Common myeloid progenitor, CD34-positive (primary cell): ENCODE results near the gene BRINP1.

ENCODE experiments used
- CTCF ChIA-PET: fragments of 350-600 bp; sonication (Branson Sonifier 250); formaldehyde crosslinking; loops from one replicate; lab custom pipeline; 2021; ENCODE audit warnings: antibody characterized with exemption; lab: Charles Lee
- POLR2A ChIA-PET: fragments of 350-600 bp; sonication (Branson Sonifier 250); formaldehyde crosslinking; loops from one replicate; lab custom pipeline; 2021; ENCODE audit warnings: antibody characterized with exemption; lab: Charles Lee
- DNase-seq, 3 donors: peaks; one replicate each; pipeline versions ENCODE4 v3.0.0 to v3.0.0-alpha.2; 2013
- H3K27ac ChIP-seq, 2 experiments: 1 replicate in 1 of 2; 2 replicates in 1 of 2; pipeline ENCODE4 v1.7.0; 2013; ENCODE audit warnings: inconsistent platforms in 2 of 2, low read length in 2 of 2, mild to moderate bottlenecking in 2 of 2, low read depth in 1 of 2, moderate library complexity in 1 of 2; ENCODE audit not compliant: severe bottlenecking in 2 of 2, insufficient read depth in 1 of 2, poor library complexity in 1 of 2
- H3K27me3 ChIP-seq, 5 experiments: replicated peaks in 2 of 5; 1 replicate in 3 of 5; 2 replicates in 2 of 5; pipeline versions ENCODE4 v1.6.1 to v1.7.0; 2013; ENCODE audit warnings: low read length in 4 of 5, mild to moderate bottlenecking in 2 of 5, moderate library complexity in 2 of 5, inconsistent platforms in 1 of 5; ENCODE audit not compliant: insufficient read depth in 5 of 5, control insufficient read depth in 4 of 5
- H3K36me3 ChIP-seq, 4 experiments: 1 replicate in 2 of 4; 2 replicates in 2 of 4; pipeline versions ENCODE4 v1.6.1 to v1.7.0; 2013; ENCODE audit warnings: low read length in 3 of 4, control low read depth in 1 of 4, mild to moderate bottlenecking in 1 of 4; ENCODE audit not compliant: control insufficient read depth in 4 of 4, insufficient read depth in 4 of 4
- H3K4me1 ChIP-seq, 4 experiments: 1 replicate in 3 of 4; 2 replicates in 1 of 4; pipeline versions ENCODE4 v1.6.1 to v1.7.1; 2013; ENCODE audit warnings: low read length in 3 of 4, mild to moderate bottlenecking in 3 of 4, control low read depth in 1 of 4, inconsistent platforms in 1 of 4, moderate library complexity in 1 of 4; ENCODE audit not compliant: control insufficient read depth in 4 of 4, insufficient read depth in 4 of 4; ENCODE audit errors: control extremely low read depth in 1 of 4
- H3K4me3 ChIP-seq, 7 experiments: 1 replicate in 4 of 7; 2 replicates in 3 of 7; pipeline versions ENCODE4 v1.5.1 to v1.7.0; 2013; ENCODE audit warnings: mild to moderate bottlenecking in 7 of 7, low read length in 6 of 7, moderate library complexity in 6 of 7, inconsistent platforms in 2 of 7, low read depth in 2 of 7, control low read depth in 1 of 7; ENCODE audit not compliant: insufficient read depth in 4 of 7, control insufficient read depth in 1 of 7; ENCODE audit errors: extremely low read depth in 1 of 7
- H3K9me3 ChIP-seq, 5 experiments: 1 replicate in 4 of 5; 2 replicates in 1 of 5; pipeline versions ENCODE4 v1.6.1 to v1.7.1; 2013; ENCODE audit warnings: low read length in 4 of 5, mild to moderate bottlenecking in 2 of 5, inconsistent platforms in 1 of 5, low read depth in 1 of 5, moderate library complexity in 1 of 5; ENCODE audit not compliant: control insufficient read depth in 4 of 5, insufficient read depth in 2 of 5; ENCODE audit errors: control extremely low read depth in 1 of 5
- WGBS: methylation state at CpG from one replicate; pipeline ENCODE4 v1.1.5; 2013; ENCODE audit not compliant: insufficient coverage; 5-methylcytosine and 5-hydroxymethylcytosine counted together

Gene BRINP1

DNA sequence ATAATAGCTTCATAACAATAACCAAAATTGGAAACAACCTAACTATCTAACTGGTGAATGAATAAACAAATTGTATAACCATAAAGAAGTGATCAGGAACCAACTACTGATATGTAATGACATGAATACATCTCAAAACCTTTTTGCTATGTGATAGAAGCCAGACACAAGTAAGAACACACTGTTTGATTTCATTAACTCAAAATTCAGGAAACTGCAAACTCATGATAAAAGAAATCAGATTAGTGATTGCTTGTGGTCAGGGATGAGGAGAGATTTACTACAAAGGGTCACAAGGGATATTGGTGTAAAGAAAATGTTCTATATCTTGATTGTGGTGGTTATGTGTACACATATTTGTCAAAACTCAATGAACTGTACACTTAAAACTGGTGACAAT lies 22.6 kb upstream of the BRINP1 start:
- CTCF ChIA-PET, result no interaction called here
- Histone ChIP-seq H3K9me3 (no peaks in the 10 kb centered on the region), H3K4me3 (no peak overlapping the region), H3K4me1 (no peaks in the 10 kb centered on the region), H3K27me3 (no peaks in the 10 kb centered on the region), H3K27ac (no peak overlapping the region), H3K36me3 (no peaks in the 10 kb centered on the region)
- POLR2A ChIA-PET, result no interaction called here
- no peak for DNase-seq

DNA sequence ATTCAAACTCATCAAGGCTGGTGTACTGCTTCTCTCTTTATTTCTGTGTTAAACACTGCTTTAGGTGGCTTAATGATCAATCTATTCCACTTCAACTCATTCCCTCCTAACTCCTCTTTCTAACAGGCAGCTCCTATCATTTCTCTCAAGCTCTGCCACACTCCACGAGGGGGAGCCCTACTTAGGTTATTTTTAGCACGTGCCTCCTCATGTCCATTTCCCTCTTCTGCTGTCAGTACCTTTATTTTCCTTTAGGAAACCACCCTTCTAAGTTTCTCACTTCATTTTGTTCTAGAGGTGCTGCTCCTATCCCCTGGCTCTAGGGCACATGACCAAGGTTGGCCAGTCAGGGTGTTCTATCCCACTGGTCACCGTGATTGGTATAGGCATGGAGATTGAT lies 6.7 kb upstream of the BRINP1 start:
- H3K9me3 ChIP-seq, result no peaks in the 10 kb centered on the region
- H3K27ac ChIP-seq, result no peak overlapping the region
- ChIA-PET CTCF (interaction anchor here (2.2 kb wide), 1 partner anchor 11 kb away, joined by 6 read pairs; no protein-coding TSS in a partner anchor), POLR2A (no interaction called here)
- H3K4me3 ChIP-seq, result no peak overlapping the region
- H3K36me3 ChIP-seq, result no peaks in the 10 kb centered on the region
- H3K27me3 ChIP-seq, result peaks cover 0 to 6% (median 0%) of the 10 kb centered on the region in 5 experiments
- H3K4me1 ChIP-seq, result no peaks in the 10 kb centered on the region
- 5% methylated on average over 2 of the region's 3 CpGs for WGBS
- peak in 2 of 3 donors; percentile 28 to 33 for DNase-seq

DNA sequence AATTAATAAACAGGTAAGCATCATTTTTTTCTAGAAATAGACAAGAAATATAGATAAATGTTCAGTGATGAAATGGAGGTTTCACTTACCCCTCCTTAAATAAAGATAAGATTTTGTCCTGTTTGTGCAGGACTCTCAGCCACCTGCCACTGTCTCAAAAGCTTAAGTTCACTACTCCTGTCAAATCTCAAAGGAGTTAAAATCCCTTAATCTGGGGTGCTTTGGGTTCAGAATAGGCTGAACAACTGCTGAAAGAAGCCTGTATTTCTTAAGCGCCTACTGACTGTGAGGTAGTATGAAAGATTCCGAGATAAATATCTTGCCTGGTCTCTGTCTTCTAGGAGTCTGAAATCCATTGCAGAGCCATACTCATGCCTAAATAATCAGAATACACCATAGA lies 3.7 kb upstream of the BRINP1 start:
- WGBS, result no CpG with 5 or more reads among the region's 2 CpGs
- POLR2A ChIA-PET, result no interaction called here
- Histone ChIP-seq H3K27me3 (peaks cover 6 to 35% (median 18%) of the 10 kb centered on the region in 5 experiments), H3K27ac (no peak overlapping the region), H3K4me1 (peaks cover 0 to 9% (median 2%) of the 10 kb centered on the region in 4 experiments), H3K4me3 (no peak overlapping the region), H3K36me3 (no peaks in the 10 kb centered on the region), H3K9me3 (no peaks in the 10 kb centered on the region)
- CTCF ChIA-PET, result no interaction called here
- DNase-seq, result no peak

DNA sequence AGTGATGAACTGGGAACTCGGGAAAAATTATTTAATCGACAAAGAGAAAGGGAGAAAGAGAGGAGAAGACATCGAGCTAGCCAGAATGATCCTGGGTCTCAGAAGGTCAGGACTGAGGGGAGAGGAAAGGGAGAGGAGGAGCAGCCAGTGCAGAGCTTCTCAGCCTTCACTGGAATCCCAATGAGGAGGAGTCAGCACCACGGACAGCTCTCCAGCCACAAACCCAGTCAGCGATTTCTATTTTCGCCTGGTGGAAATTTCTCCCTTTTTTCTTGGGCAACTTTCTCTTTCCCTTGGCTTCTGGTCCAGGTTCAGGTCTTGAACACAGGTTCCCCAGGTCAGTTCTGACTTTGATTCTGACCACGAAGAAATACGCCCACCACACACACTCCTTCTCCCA lies 1.6 kb upstream of the BRINP1 start:
- DNase-seq, result peak; percentile 2 to 44 (median 37)
- Histone ChIP-seq H3K27ac (no peak overlapping the region), H3K9me3 (no peaks in the 10 kb centered on the region), H3K27me3 (peaks cover 11 to 55% (median 26%) of the 10 kb centered on the region in 5 experiments), H3K4me1 (peaks cover 0 to 9% (median 2%) of the 10 kb centered on the region in 4 experiments), H3K4me3 (no peak overlapping the region), H3K36me3 (no peaks in the 10 kb centered on the region)
- ChIA-PET CTCF (no interaction called here), POLR2A (interaction anchor here (0.7 kb wide), 1 partner anchor 14 kb away, joined by 3 read pairs; no protein-coding TSS in a partner anchor)
- WGBS, result 4% methylated on average over 8 of the region's 8 CpGs

DNA sequence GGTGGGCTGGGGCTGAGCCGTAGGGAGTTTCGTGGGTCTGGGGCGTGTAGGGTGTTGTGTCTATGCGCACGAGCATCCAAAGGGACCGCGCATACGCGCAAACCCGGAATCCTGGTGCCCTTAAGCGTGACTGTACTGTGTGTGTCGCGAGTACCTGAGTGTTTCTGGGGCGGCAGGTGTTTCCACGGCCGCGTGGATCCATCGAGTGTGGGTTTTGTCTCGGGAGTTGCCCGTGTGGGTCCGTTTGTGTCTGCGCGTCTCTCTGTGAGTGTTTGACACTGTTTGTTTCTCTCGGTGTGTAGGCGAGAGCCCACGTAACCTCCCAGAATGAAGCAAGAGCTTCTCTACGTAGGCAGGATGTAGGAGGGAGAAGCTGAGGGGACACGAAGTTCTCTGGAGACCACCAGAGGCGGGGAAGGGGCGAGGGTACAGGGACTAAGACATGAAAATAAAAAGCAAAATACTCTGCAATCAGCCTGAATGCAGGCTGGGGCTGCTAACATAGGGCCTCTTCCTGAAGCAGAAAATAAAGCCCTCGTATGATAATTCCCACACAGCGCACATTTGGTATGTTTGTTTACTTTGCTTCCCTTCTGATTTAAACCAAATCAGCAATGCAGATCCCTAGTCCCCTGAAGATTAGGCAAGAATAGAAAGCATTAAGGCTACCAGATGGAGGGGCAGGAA lies 588 bp upstream of the BRINP1 start:
- WGBS, result 4% methylated on average over 29 of the region's 32 CpGs
- H3K9me3 ChIP-seq, result no peaks in the 10 kb centered on the region
- peaks cover 0 to 9% (median 2%) of the 10 kb centered on the region in 4 experiments for H3K4me1 ChIP-seq
- ChIA-PET POLR2A (no interaction called here), CTCF (no interaction called here)
- no peak for DNase-seq
- no peaks in the 10 kb centered on the region for H3K36me3 ChIP-seq
- peak overlapping the region in 2 of 7 experiments; percentile 14 to 37 for H3K4me3 ChIP-seq
- no peak overlapping the region for H3K27ac ChIP-seq
- H3K27me3 ChIP-seq, result peaks cover 11 to 55% (median 29%) of the 10 kb centered on the region in 5 experiments

DNA sequence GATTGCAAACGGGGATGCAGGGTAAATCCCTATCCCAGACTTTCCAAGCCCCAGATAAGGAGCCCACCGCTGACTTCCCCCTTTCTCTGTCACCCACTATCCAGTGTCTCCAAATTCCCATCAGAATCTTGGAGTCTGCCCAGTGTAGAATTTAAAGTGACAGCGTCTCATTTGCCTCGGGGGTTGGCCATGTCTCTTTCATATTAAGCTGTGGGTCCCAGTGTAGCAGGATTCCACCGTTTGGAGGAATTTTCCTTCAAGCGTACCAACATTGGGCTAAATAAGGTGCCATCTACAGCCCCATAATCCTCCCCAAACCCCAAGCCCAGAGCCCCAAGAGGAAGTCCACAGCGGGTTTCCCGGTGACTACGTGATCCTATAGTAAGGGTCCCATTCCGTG lies 1.1 kb downstream of the BRINP1 start:
- WGBS, result 7% methylated on average over 8 of the region's 10 CpGs
- no peak for DNase-seq
- H3K9me3 ChIP-seq, result no peaks in the 10 kb centered on the region
- ChIA-PET POLR2A (no interaction called here), CTCF (no interaction called here)
- peaks cover 11 to 55% (median 29%) of the 10 kb centered on the region in 5 experiments for H3K27me3 ChIP-seq
- no peaks in the 10 kb centered on the region for H3K36me3 ChIP-seq
- H3K4me3 ChIP-seq, result no peak overlapping the region
- H3K27ac ChIP-seq, result no peak overlapping the region
- H3K4me1 ChIP-seq, result peaks cover 0 to 9% (median 2%) of the 10 kb centered on the region in 4 experiments

DNA sequence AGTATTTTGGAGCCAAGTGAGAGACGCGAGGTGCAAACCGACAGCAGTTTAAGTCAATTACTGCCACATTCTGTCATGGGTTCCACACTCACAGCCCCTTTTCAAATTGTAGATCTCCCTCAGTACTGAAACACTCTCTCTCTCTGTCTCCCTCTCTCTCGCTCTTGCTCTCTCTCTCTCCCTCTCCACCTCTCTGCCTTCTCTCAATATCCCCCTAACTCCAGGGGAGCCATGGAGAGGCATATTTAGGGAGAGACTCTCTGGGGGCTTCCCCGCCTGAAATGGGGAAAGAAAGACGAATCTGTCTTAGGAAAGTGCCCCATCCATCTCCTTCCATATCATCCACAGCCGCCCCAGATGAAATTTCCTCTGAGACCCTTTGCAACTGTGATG lies 1.6 kb downstream of the BRINP1 start:
- ChIA-PET POLR2A (no interaction called here), CTCF (no interaction called here)
- Histone ChIP-seq H3K27ac (no peak overlapping the region), H3K4me1 (peaks cover 0 to 9% (median 2%) of the 10 kb centered on the region in 4 experiments), H3K36me3 (no peaks in the 10 kb centered on the region), H3K4me3 (no peak overlapping the region), H3K9me3 (no peaks in the 10 kb centered on the region), H3K27me3 (peaks cover 11 to 55% (median 29%) of the 10 kb centered on the region in 5 experiments)
- WGBS, result 23% methylated on average over 5 of the region's 7 CpGs
- DNase-seq, result no peak
